Peyer's patch (tissue), 4 donors: ENCODE results near the gene ONECUT3. TPM values are rescaled to one million over a fixed set of nuclear protein-coding genes. Genes with fewer than 3 reads are reported as not detected.

Experiments used
- DNase-seq, 3 donors: peaks; one replicate each; pipeline ENCODE4 v3.0.0-alpha.2; 2017 to 2019
- H3K27ac ChIP-seq, 4 donors: fragments of 200-600 bp; sonication (generic); one replicate each; pipeline ENCODE4 v1.5.1; 2016 to 2019
- H3K27me3 ChIP-seq, 2 donors: fragments of 200-600 bp; sonication (generic); one replicate each; pipeline ENCODE4 v1.5.1; 2019
- H3K36me3 ChIP-seq, 3 donors: fragments of 200-600 bp; sonication (generic); one replicate each; pipeline ENCODE4 v1.5.1; 2016 to 2019
- H3K4me1 ChIP-seq, 4 donors: fragments of 200-600 bp; sonication (generic); one replicate each; pipeline ENCODE4 v1.5.1; 2016 to 2019
- H3K4me3 ChIP-seq, 4 donors: fragments of 200-600 bp; sonication (generic); 1 replicate in 3 of 4; 2 replicates in 1 of 4; pipeline ENCODE4 v1.5.1; 2016 to 2019; ENCODE audit warnings: mild to moderate bottlenecking in 1 of 4
- H3K9me3 ChIP-seq, 4 donors: fragments of 200-600 bp; sonication (generic); one replicate each; pipeline ENCODE4 v1.5.1; 2016 to 2019; ENCODE audit warnings: mild to moderate bottlenecking in 1 of 4
- CTCF ChIP-seq, 6 experiments: fragments of 450-650 bp in 4 of 6; fragments of 200-600 bp in 2 of 6; sonication (generic) in 1 of 6; IDR thresholded peaks; one replicate each; pipeline ENCODE4 v1.5.1; 2017 to 2019; ENCODE audit warnings: antibody characterized with exemption in 6 of 6, mild to moderate bottlenecking in 3 of 6, moderate library complexity in 1 of 6
- POLR2A ChIP-seq, 2 donors: fragments of 450-650 bp; IDR thresholded peaks; one replicate each; pipeline ENCODE4 v1.5.1; 2017; ENCODE audit warnings: antibody characterized with exemption in 2 of 2, mild to moderate bottlenecking in 2 of 2, moderate library complexity in 2 of 2
- total RNA-seq, 4 donors: library from RNA; depleted of rRNA; stranded (reverse); fragments of >200 nt; gene quantifications; one replicate each; pipeline ENCODE4 v1.1.0, GENCODE V29; 2016

Gene ONECUT3
- total RNA-seq, 4 donors from 2014 or later: 0.27 to 0.28 TPM; not detected in 2

GRCh38 chr19:1734321-1734966, 18.9 kb upstream of the ONECUT3 start:
- no peaks in the 10 kb centered on the region for H3K27me3 ChIP-seq
- no peak overlapping the region for H3K4me3 ChIP-seq
- no peak overlapping the region for H3K27ac ChIP-seq

GRCh38 chr19:1736280-1736679, 17.0 kb upstream of the ONECUT3 start:
- H3K27me3 ChIP-seq: no peaks in the 10 kb centered on the region

More at GRCh38 chr19:1734321-1734966, 18.9 kb upstream of the ONECUT3 start:
- H3K9me3 ChIP-seq: no peaks in the 10 kb centered on the region
- no peak for TF ChIP-seq POLR2A (IDR thresholded peaks at IDR 0.05)
- no peak for TF ChIP-seq CTCF (IDR thresholded peaks at IDR 0.05)
- DNase-seq: no peak
- no peaks in the 10 kb centered on the region for H3K36me3 ChIP-seq
- no peaks in the 10 kb centered on the region for H3K4me1 ChIP-seq

GRCh38 chr19:1736927-1737326, 16.4 kb upstream of the ONECUT3 start:
- no peak overlapping the region for H3K27ac ChIP-seq
- H3K4me1 ChIP-seq: no peaks in the 10 kb centered on the region
- no peaks in the 10 kb centered on the region for H3K36me3 ChIP-seq
- no peaks in the 10 kb centered on the region for H3K9me3 ChIP-seq
- H3K27me3 ChIP-seq: no peaks in the 10 kb centered on the region
- no peak for TF ChIP-seq POLR2A (IDR thresholded peaks at IDR 0.05)
- no peak overlapping the region for H3K4me3 ChIP-seq
- no peak for DNase-seq

More at GRCh38 chr19:1736280-1736679, 17.0 kb upstream of the ONECUT3 start:
- DNase-seq: no peak
- Histone ChIP-seq H3K9me3 (no peaks in the 10 kb centered on the region), H3K27ac (no peak overlapping the region), H3K4me1 (no peaks in the 10 kb centered on the region), H3K36me3 (no peaks in the 10 kb centered on the region), H3K4me3 (no peak overlapping the region)
- TF ChIP-seq POLR2A (IDR thresholded peaks at IDR 0.05) (no peak), CTCF (IDR thresholded peaks at IDR 0.05) (no peak)

- peaks cover 0 to 8% of the 10 kb centered on the region in 2 donors for H3K27me3 ChIP-seq
Measured at GRCh38 chr19:1739960-1740629, 13.2 kb upstream of the ONECUT3 start.

GRCh38 chr19:1742989-1743696, 10.2 kb upstream of the ONECUT3 start:
- no peaks in the 10 kb centered on the region for H3K9me3 ChIP-seq
- DNase-seq: no peak
- H3K36me3 ChIP-seq: no peaks in the 10 kb centered on the region
- H3K27ac ChIP-seq: no peak overlapping the region
- H3K27me3 ChIP-seq: peaks cover 0 to 33% of the 10 kb centered on the region in 2 donors
- no peak for TF ChIP-seq CTCF (IDR thresholded peaks at IDR 0.05)
- TF ChIP-seq POLR2A (IDR thresholded peaks at IDR 0.05): no peak
- peaks cover 0 to 22% (median 4%) of the 10 kb centered on the region in 4 donors for H3K4me1 ChIP-seq
- H3K4me3 ChIP-seq: no peak overlapping the region

More at GRCh38 chr19:1739960-1740629, 13.2 kb upstream of the ONECUT3 start:
- no peak for TF ChIP-seq CTCF (IDR thresholded peaks at IDR 0.05)
- TF ChIP-seq POLR2A (IDR thresholded peaks at IDR 0.05): no peak
- Histone ChIP-seq H3K27ac (no peak overlapping the region), H3K4me1 (peaks cover 0 to 5% (median 0%) of the 10 kb centered on the region in 4 donors), H3K36me3 (no peaks in the 10 kb centered on the region), H3K4me3 (no peak overlapping the region), H3K9me3 (no peaks in the 10 kb centered on the region)
- DNase-seq: no peak
